Left lung (tissue), 10 donors: ENCODE data around the gene DUT. TPM values are rescaled to one million over a fixed set of nuclear protein-coding genes. Genes with fewer than 3 reads are reported as not detected.

Source experiments
- ATAC-seq: fragments of 200-7000 bp; cut with Tn5 transposase; one replicate; pipeline ENCODE4 v1.9.1; 2020; ENCODE audit warnings: moderate library complexity
- DNase-seq, 4 donors: peaks; one replicate each; pipeline ENCODE4 v3.0.0-alpha.2; 2013 to 2020
- H3K27ac ChIP-seq, 2 donors: fragments of 200-600 bp; sonication (generic) in 1 of 2; one replicate each; pipeline versions ENCODE4 v1.5.0 to v1.8.0; 2020 to 2021
- H3K27me3 ChIP-seq, 2 donors: fragments of 200-600 bp; sonication (generic) in 1 of 2; one replicate each; pipeline versions ENCODE4 v1.5.0 to v1.8.0; 2020 to 2021
- H3K36me3 ChIP-seq, 2 donors: fragments of 200-600 bp; sonication (generic) in 1 of 2; one replicate each; pipeline versions ENCODE4 v1.5.0 to v1.8.0; 2020 to 2021
- H3K4me1 ChIP-seq, 2 donors: fragments of 200-600 bp; one replicate each; pipeline ENCODE4 v1.8.0; 2021
- H3K4me3 ChIP-seq, 2 donors: fragments of 200-600 bp; sonication (generic) in 1 of 2; one replicate each; pipeline versions ENCODE4 v1.5.0 to v1.8.0; 2020 to 2021; ENCODE audit warnings: mild to moderate bottlenecking in 1 of 2
- H3K9me3 ChIP-seq, 2 donors: fragments of 200-600 bp; sonication (generic) in 1 of 2; one replicate each; pipeline versions ENCODE4 v1.5.0 to v1.8.0; 2020 to 2021
- intact Hi-C, 2 donors: fragments of 100-400 bp; cut with DNase I; formaldehyde crosslinking; loops; one replicate each; pipeline versions ENCODE4 v1.11.2 to v1.14.2; 2022
- polyA plus RNA-seq, 6 donors: library from polyadenylated mRNA; unstranded; fragments of 120-200 nt; gene quantifications; one replicate each; pipeline ENCODE4 v1.2.1, GENCODE V29; 2013; ENCODE audit not compliant: insufficient read length in 6 of 6
- total RNA-seq, 2 donors: library from RNA; stranded (reverse); fragmentation: NEBNext Ultra II Directional; extraction: Animal tissue kit (Norgen Biotek cat#: 25700); gene quantifications; one replicate each; pipeline ENCODE4 v1.2.1, GENCODE V29; 2021
- TF ChIP-seq, protein P1 (sequence below), 2 donors: fragments of 200-600 bp; sonication (generic) in 1 of 2; IDR thresholded peaks; one replicate each; pipeline versions ENCODE4 v1.5.0 to v1.8.0; 2021; ENCODE audit warnings: antibody characterized with exemption in 2 of 2
- donor health status: DM: no; HTN: yes; CAD: no.
- donor health status: DM: no; HTN: no; CAD: no.

DUT gene
- total and polyA plus RNA-seq, 8 donors: 78.0 to 176 (median 167) TPM

DNA sequence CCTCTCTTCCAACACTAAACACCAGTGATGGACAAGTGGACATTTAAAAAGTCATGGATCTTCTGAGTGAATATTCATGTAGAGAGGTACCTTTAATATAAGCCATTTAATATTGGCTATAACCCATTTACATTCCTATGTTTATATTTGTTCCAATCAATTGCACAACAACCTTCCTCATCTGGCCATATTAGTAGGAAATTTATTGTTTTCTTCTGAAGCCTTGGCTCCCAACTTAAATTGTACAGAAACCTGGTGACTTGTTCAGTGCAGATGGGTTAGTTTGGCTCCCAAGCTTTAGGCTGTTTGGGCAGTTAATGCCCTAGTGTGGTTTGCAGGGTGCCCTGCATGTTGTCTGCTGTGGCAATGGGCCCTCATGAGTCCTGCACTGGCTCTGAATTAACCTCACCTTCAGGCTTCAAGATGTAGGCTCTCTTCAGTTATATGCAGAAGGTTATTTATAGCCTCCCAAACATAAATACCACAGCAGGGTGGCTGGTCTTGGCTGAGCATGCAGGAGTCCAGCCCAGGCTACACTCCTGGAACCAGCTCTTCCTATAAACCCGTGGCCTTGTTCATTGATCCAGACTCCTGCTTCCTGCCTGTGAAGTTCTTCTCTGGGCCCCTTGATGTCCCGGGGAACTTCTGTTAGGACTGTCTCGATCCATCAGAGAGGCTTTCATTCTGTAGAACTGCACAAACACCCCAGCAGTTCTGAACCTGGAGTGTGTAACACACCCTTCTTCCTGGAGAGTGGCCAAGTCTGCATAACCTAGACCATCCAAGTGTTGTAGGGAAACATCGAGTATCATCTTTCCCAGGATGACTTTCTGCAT, 57.0 kb downstream of the DUT start:
- intact Hi-C loops: no loop called here
- no peak for ATAC-seq
- TF ChIP-seq, protein P1, sequence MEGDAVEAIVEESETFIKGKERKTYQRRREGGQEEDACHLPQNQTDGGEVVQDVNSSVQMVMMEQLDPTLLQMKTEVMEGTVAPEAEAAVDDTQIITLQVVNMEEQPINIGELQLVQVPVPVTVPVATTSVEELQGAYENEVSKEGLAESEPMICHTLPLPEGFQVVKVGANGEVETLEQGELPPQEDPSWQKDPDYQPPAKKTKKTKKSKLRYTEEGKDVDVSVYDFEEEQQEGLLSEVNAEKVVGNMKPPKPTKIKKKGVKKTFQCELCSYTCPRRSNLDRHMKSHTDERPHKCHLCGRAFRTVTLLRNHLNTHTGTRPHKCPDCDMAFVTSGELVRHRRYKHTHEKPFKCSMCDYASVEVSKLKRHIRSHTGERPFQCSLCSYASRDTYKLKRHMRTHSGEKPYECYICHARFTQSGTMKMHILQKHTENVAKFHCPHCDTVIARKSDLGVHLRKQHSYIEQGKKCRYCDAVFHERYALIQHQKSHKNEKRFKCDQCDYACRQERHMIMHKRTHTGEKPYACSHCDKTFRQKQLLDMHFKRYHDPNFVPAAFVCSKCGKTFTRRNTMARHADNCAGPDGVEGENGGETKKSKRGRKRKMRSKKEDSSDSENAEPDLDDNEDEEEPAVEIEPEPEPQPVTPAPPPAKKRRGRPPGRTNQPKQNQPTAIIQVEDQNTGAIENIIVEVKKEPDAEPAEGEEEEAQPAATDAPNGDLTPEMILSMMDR (IDR thresholded peaks at IDR 0.05): no peak
- no peak overlapping the region for H3K4me3 ChIP-seq
- H3K27ac ChIP-seq: no peak overlapping the region
- DNase-seq: no peak
- no peaks in the 10 kb centered on the region for H3K27me3 ChIP-seq
- peaks cover 0 to 4% of the 10 kb centered on the region in 2 donors for H3K4me1 ChIP-seq
- H3K9me3 ChIP-seq: no peaks in the 10 kb centered on the region
- H3K36me3 ChIP-seq: no peaks in the 10 kb centered on the region

DNA sequence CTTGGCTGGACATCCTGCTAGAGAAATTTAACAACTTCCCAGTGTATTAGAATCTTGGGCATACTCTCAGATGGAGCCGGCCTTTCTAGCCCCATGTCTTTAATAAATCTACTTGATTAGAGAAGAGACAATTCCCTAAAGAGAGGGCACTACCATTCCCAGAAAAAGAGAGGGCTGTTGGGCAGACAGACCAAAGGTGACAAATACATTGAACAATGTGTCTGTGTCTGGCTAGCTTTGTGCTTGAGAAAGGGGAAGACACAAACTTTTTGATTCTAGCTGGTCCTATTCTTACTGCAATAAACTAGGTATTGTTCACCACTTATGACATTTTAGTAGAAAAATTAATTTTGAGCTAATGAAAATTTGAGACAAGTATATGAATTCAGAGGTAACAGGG, 57.7 kb downstream of the DUT start:
- TF ChIP-seq, protein P1 (IDR thresholded peaks at IDR 0.05): no peak
- H3K9me3 ChIP-seq: no peaks in the 10 kb centered on the region
- H3K27me3 ChIP-seq: no peaks in the 10 kb centered on the region
- H3K27ac ChIP-seq: peak overlapping the region in 1 of 2 donors; percentile 46
- H3K4me1 ChIP-seq: peaks cover 0 to 4% of the 10 kb centered on the region in 2 donors
- no peaks in the 10 kb centered on the region for H3K36me3 ChIP-seq
- no peak overlapping the region for H3K4me3 ChIP-seq
- intact Hi-C loops: no loop called here
- no peak for ATAC-seq
- no peak for DNase-seq

DNA sequence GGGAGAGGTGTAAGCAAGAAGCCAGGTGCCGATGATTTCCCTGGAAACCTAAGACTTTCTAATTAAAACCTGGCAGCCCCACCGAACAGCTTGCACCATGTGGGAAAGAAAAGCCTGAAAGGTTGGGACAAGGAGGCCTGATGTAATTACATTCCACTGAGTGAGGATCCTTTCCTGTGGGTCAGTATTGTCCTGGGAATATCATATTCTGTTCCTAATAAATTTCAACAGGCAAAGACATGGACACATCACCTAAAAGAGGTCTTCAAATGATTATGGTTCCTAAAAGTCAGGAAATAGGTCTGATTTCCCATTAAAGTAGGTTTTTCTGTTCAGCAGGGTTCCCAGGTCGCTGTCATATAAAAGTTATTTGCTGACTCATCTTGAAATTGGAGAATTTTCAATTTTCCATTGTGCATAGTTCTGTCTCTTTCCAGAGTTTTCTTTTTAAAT, 58.5 kb downstream of the DUT start:
- Histone ChIP-seq H3K36me3 (no peaks in the 10 kb centered on the region), H3K4me3 (no peak overlapping the region), H3K9me3 (no peaks in the 10 kb centered on the region), H3K4me1 (peaks cover 0 to 4% of the 10 kb centered on the region in 2 donors), H3K27me3 (no peaks in the 10 kb centered on the region), H3K27ac (peak overlapping the region in 1 of 2 donors; percentile 46)
- intact Hi-C loops: no loop called here
- ATAC-seq: no peak
- DNase-seq: no peak
- TF ChIP-seq, protein P1 (IDR thresholded peaks at IDR 0.05): no peak

DNA sequence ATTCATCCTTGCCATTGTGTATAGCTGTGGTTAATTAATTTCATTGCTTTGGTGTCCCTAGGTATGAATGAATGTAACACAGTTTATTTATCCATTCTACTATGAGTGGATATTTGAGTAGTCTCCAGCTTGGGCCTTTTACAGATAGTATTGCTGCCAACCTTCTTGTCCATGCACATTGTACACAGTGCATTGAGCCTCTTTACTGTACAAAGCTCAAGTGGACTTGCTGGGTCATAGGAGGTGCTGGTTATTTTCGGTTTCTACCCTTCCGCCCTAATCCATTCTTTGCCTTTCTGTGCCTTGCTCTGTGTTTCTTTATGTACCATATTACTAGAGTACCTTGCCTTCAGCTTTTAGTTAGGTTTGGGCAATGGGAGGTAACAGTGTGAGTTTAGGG, 60.7 kb downstream of the DUT start:
- H3K4me1 ChIP-seq: peaks cover 0 to 4% of the 10 kb centered on the region in 2 donors
- H3K36me3 ChIP-seq: no peaks in the 10 kb centered on the region
- no peaks in the 10 kb centered on the region for H3K27me3 ChIP-seq
- no peaks in the 10 kb centered on the region for H3K9me3 ChIP-seq
- DNase-seq (no peak), ATAC-seq (peak; percentile 53)
- peak overlapping the region in 1 of 2 donors; percentile 22 for H3K27ac ChIP-seq
- intact Hi-C loops: no loop called here
- TF ChIP-seq, protein P1 (IDR thresholded peaks at IDR 0.05): no peak
- H3K4me3 ChIP-seq: no peak overlapping the region

DNA sequence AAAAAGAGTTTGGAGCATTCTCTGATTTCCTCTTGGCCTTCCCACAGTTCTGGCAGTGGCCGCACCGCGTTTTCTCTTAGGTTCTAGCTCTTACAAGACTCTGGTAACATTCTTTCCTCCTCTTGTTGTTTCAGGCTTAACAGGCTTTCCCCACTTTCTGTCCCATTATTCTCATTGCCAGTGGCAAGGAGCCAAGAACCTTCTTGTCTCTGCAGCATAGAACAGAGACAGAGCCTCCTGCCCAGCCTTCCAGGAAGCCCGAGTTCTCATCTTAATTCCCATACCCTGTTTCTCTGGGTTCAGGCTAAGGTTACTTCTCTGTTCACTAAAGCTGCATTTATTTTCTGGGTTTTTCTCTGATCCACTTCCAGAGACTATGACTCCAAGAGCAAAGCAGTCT, 61.1 kb downstream of the DUT start:
- ATAC-seq (peak; percentile 59), DNase-seq (peak in 1 of 4 donors; percentile 65)
- no peaks in the 10 kb centered on the region for H3K27me3 ChIP-seq
- TF ChIP-seq, protein P1 (IDR thresholded peaks at IDR 0.05): no peak
- H3K27ac ChIP-seq: peak overlapping the region in 1 of 2 donors; percentile 22
- no peak overlapping the region for H3K4me3 ChIP-seq
- intact Hi-C loops: no loop called here
- peaks cover 0 to 4% of the 10 kb centered on the region in 2 donors for H3K4me1 ChIP-seq
- no peaks in the 10 kb centered on the region for H3K9me3 ChIP-seq
- H3K36me3 ChIP-seq: no peaks in the 10 kb centered on the region

Other genes with a start within 250 kb of the DUT start
- gene SLC24A5, start 210.4 kb upstream of the DUT start, total RNA-seq: 1 to 10 TPM in 1 of 2 donors, under 1 TPM in 1; 0.50 to 6.5 TPM
- under 1 TPM in 5 of 6 donors, not detected in 1; 0.14 to 0.65 (median 0.35) TPM for gene SLC24A5, start 210.4 kb upstream of the DUT start, polyA plus RNA-seq
- 10 to 100 TPM; 19.7 to 25.4 TPM for gene MYEF2, start 153.1 kb upstream of the DUT start, total RNA-seq
- 10 to 100 TPM; 45.8 to 67.3 (median 54.8) TPM for gene MYEF2, start 153.1 kb upstream of the DUT start, polyA plus RNA-seq
- gene CTXN2, start 139.8 kb upstream of the DUT start, total RNA-seq: not detected
- not detected for gene CTXN2, start 139.8 kb upstream of the DUT start, polyA plus RNA-seq
- gene SLC12A1, start 125.1 kb upstream of the DUT start, total RNA-seq: not detected
- 1 to 10 TPM in 2 of 6 donors, under 1 TPM in 4; 0.26 to 3.6 (median 0.83) TPM for gene SLC12A1, start 125.1 kb upstream of the DUT start, polyA plus RNA-seq